Measurements from ENCODE around the gene EEF1G. TPM values are rescaled to one million over a fixed set of nuclear protein-coding genes. Genes with fewer than 3 reads are reported as not detected.

EEF1G gene
- total RNA-seq, 1 experiment from 2014 or later: 2,004 TPM

GRCh38 chr11:62556108-62556874 is 17.4 kb downstream of the EEF1G start:
- TF ChIP-seq, protein P1, sequence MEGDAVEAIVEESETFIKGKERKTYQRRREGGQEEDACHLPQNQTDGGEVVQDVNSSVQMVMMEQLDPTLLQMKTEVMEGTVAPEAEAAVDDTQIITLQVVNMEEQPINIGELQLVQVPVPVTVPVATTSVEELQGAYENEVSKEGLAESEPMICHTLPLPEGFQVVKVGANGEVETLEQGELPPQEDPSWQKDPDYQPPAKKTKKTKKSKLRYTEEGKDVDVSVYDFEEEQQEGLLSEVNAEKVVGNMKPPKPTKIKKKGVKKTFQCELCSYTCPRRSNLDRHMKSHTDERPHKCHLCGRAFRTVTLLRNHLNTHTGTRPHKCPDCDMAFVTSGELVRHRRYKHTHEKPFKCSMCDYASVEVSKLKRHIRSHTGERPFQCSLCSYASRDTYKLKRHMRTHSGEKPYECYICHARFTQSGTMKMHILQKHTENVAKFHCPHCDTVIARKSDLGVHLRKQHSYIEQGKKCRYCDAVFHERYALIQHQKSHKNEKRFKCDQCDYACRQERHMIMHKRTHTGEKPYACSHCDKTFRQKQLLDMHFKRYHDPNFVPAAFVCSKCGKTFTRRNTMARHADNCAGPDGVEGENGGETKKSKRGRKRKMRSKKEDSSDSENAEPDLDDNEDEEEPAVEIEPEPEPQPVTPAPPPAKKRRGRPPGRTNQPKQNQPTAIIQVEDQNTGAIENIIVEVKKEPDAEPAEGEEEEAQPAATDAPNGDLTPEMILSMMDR (IDR thresholded peaks at IDR 0.05; ENCODE audit: insufficient read depth in 1 of 2, low read depth in 1 of 2, low read length in 1 of 2, severe bottlenecking in 1 of 2, unreplicated experiment in 1 of 2): no peak
- Mint-ChIP-seq H3K27ac (ENCODE audit: unreplicated experiment) (peak overlapping the region; percentile 96), H3K36me3 (ENCODE audit: insufficient read depth, unreplicated experiment) (peaks cover 93% of the 10 kb centered on the region), H3K4me1 (ENCODE audit: low read depth, unreplicated experiment) (peaks cover 70% of the 10 kb centered on the region), H3K9me3 (ENCODE audit: unreplicated experiment) (no peaks in the 10 kb centered on the region), H3K27me3 (ENCODE audit: insufficient read depth, unreplicated experiment) (no peaks in the 10 kb centered on the region), H3K4me3 (ENCODE audit: unreplicated experiment) (peak overlapping the region; percentile 25)
- H3K4me1 ChIP-seq: peaks cover 89% of the 10 kb centered on the region
- POLR2A ChIA-PET: interaction anchor here (0.8 to 1.8 kb wide), 3 partner anchors 9 to 18 kb away, joined by 3 to 6 read pairs (median 4); partner anchors contain the start of genes AHNAK and EEF1G
- CTCF ChIA-PET: interaction anchor here (1.0 to 1.6 kb wide), 3 partner anchors 13 to 132 kb away, joined by 4 to 7 read pairs (median 4); no protein-coding TSS in a partner anchor
- peaks cover 4% of the 10 kb centered on the region; the same call in 1 of the 2 replicates for H3K36me3 ChIP-seq (ENCODE audit: control insufficient read depth, insufficient read depth, low read length)
- H3K9me3 ChIP-seq: no peaks in the 10 kb centered on the region
- no TSS peak for BruUV-seq (replicated peaks)
- DNase-seq: peak; percentile 57 to 78
- no peak overlapping the region for H3K4me3 ChIP-seq (ENCODE audit: low read depth, low read length)
- intact Hi-C loops (cut with micrococcal nuclease; ENCODE audit: unreplicated experiment): no loop called here
- no peaks in the 10 kb centered on the region for H3K27me3 ChIP-seq (replicated peaks; ENCODE audit: control insufficient read depth, insufficient read depth, low read length)

DNA sequence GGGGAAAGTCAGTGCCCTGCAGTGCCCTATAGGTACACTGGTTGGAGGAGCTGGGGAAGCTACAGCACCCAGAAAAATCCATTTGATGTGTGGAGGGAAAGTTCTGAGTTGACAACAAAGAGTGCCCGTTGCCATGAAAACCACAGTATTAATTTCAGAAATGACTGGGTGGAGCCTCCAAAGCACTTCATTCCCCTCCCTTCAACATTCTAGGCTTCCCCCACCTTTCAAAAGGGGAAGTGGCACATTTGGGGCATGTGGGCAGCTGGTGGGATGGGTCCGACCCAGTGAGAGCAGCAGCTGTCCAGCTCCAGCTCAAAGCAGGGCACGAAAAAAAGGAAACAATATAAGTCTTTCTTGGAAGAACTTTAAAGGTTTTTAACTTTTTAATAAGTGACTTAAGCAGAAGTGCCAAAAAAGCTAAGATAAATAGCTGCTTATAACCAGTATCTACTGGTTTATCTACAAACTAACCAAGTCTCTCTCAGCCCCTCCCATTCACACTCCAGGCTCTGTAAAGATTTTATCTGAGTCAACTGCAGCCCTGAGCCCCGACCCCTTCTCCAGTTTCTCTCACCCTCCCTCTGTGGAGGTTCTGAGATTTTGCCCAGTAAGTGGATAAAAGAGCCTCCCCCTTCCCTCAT is 18.1 kb downstream of the EEF1G start:
- Histone ChIP-seq H3K9me3 (no peaks in the 10 kb centered on the region), H3K4me1 (peaks cover 89% of the 10 kb centered on the region), H3K4me3 (ENCODE audit: low read depth, low read length) (no peak overlapping the region), H3K36me3 (ENCODE audit: control insufficient read depth, insufficient read depth, low read length) (peaks cover 4% of the 10 kb centered on the region; the same call in 1 of the 2 replicates), H3K27me3 (replicated peaks; ENCODE audit: control insufficient read depth, insufficient read depth, low read length) (no peaks in the 10 kb centered on the region)
- BruUV-seq (replicated peaks): no TSS peak
- intact Hi-C loops (cut with micrococcal nuclease; ENCODE audit: unreplicated experiment): no loop called here
- Mint-ChIP-seq H3K4me3 (ENCODE audit: unreplicated experiment) (peak overlapping the region; percentile 25), H3K27me3 (ENCODE audit: insufficient read depth, unreplicated experiment) (no peaks in the 10 kb centered on the region), H3K9me3 (ENCODE audit: unreplicated experiment) (no peaks in the 10 kb centered on the region), H3K27ac (ENCODE audit: unreplicated experiment) (peak overlapping the region; percentile 96), H3K36me3 (ENCODE audit: insufficient read depth, unreplicated experiment) (peaks cover 93% of the 10 kb centered on the region), H3K4me1 (ENCODE audit: low read depth, unreplicated experiment) (peaks cover 65% of the 10 kb centered on the region)
- POLR2A ChIA-PET: interaction anchor here (0.5 to 1.8 kb wide), 3 partner anchors 9 to 97 kb away, joined by 3 to 6 read pairs (median 4); partner anchors contain the start of genes AHNAK and EEF1G
- TF ChIP-seq, protein P1 (IDR thresholded peaks at IDR 0.05; ENCODE audit: insufficient read depth in 1 of 2, low read depth in 1 of 2, low read length in 1 of 2, severe bottlenecking in 1 of 2, unreplicated experiment in 1 of 2): no peak
- DNase-seq: no peak
- CTCF ChIA-PET: interaction anchor here (0.6 to 1.9 kb wide), 3 partner anchors 12 to 131 kb away, joined by 3 to 6 read pairs (median 4); no protein-coding TSS in a partner anchor

All from Caco-2 (cell line).